Brain microvascular endothelial cell (primary cell): Measurements from ENCODE around the gene ETV5.

ENCODE experiments used
- DNase-seq: peaks from one replicate; pipeline ENCODE4 v3.0.0-alpha.2; 2020
- H3K27ac ChIP-seq: fragments of 250-450 bp; sonication (Bioruptor Pico); 2 replicates; pipeline ENCODE4 v1.5.1; 2020; ENCODE audit warnings: mild to moderate bottlenecking, moderate library complexity
- H3K27me3 ChIP-seq: fragments of 250-450 bp; sonication (Bioruptor Pico); replicated peaks from 2 replicates; pipeline ENCODE4 v1.5.1; 2020; ENCODE audit warnings: mild to moderate bottlenecking
- H3K36me3 ChIP-seq: fragments of 250-450 bp; sonication (Bioruptor Pico); replicated peaks from 2 replicates; pipeline ENCODE4 v1.5.1; 2020; ENCODE audit warnings: mild to moderate bottlenecking
- H3K4me3 ChIP-seq: 2 replicates; pipeline ENCODE4 v1.5.1; 2011; ENCODE audit warnings: low read depth, mild to moderate bottlenecking, control low read depth, low read length, moderate library complexity
- in situ Hi-C: cut with HindIII; loops from 2 replicates; pipeline ENCODE4 v1.10.0; 2017; ENCODE audit warnings: low sequenced_read_pairs, low pct_ligation_motif_present
- TF ChIP-seq, protein P1 (sequence below): IDR thresholded peaks from 2 replicates; pipeline ENCODE4 v1.5.1; 2011; ENCODE audit warnings: low read depth, mild to moderate bottlenecking, moderate library complexity, low read length, control low read depth, inconsistent platforms; ENCODE audit errors: missing control alignments

ETV5 gene

DNA sequence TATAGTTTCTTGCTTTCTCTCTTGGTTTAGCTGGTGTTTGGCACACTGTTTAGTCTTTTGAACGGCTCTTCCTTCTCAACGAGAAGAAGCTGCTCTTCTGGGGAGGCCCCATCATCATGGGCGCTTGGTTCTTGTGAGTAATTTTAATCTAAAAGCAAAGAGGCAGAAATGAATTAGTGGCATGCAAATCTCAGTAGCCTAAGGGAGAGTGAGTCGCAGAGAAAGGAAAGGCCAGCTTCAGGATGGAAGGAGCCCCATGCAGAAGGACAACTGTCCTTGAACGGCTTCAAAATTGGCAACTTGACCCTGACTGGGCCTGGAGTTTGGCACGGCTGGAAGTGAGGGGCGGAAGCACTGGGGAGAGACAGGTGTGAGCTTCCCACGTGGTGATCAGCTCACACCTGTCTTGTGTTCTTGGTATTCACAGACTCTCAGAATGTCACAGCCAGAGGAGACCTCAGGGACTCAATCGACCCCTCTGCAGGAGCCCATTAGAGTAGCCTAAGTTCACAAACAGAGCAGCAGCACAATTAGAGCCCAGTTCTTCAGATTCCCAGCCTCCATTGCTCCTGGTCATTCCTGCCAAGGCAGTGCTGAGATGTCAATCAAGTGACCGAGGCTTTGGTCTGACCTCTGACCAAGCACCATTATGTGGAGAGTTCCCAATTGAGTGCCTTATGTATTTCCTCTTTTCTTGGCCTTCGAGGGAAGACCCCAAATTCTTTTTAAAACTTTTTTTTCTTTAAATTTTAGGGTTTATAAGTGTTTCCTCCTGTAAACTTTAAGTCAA is 41.3 kb upstream of the ETV5 start:
- no peak overlapping the region for H3K4me3 ChIP-seq
- H3K36me3 ChIP-seq: no peaks in the 10 kb centered on the region
- in situ Hi-C loops: no loop called here
- no peak for DNase-seq
- no peaks in the 10 kb centered on the region for H3K27me3 ChIP-seq
- no peak overlapping the region for H3K27ac ChIP-seq
- TF ChIP-seq, protein P1, sequence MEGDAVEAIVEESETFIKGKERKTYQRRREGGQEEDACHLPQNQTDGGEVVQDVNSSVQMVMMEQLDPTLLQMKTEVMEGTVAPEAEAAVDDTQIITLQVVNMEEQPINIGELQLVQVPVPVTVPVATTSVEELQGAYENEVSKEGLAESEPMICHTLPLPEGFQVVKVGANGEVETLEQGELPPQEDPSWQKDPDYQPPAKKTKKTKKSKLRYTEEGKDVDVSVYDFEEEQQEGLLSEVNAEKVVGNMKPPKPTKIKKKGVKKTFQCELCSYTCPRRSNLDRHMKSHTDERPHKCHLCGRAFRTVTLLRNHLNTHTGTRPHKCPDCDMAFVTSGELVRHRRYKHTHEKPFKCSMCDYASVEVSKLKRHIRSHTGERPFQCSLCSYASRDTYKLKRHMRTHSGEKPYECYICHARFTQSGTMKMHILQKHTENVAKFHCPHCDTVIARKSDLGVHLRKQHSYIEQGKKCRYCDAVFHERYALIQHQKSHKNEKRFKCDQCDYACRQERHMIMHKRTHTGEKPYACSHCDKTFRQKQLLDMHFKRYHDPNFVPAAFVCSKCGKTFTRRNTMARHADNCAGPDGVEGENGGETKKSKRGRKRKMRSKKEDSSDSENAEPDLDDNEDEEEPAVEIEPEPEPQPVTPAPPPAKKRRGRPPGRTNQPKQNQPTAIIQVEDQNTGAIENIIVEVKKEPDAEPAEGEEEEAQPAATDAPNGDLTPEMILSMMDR: no peak

DNA sequence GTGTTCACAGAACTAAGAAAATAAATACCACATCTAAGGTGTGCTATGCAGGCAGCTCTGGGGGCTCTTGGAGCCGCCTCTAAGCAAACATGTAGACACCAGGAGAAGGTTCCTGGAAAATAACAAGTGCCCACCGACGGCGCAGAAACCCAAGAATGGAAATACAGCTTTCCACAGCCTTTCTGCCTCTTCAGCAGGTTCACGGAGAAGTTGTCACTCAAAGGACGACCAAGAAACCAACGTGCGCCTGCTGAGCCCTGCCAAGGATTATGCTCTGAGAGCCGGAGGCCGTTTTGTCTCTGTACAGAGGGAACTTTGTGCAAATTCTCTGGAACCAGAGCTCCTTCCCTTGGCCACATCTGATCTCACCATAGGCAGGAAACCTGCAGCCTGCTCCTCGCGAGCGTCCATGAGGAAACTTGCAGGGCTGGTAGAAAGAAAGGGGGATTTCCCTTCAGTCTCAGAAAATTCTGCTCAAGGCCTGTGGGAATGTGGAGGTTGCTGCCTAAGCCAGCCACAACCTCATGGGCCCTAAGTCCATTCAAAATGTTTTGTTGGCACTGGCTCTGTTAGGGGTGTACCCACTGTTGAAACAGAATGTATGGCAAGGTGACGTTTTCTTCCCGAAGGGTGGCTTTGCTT is 40.6 kb upstream of the ETV5 start:
- in situ Hi-C loops: no loop called here
- no peak overlapping the region for H3K27ac ChIP-seq
- DNase-seq: no peak
- TF ChIP-seq, protein P1: no peak
- no peaks in the 10 kb centered on the region for H3K36me3 ChIP-seq
- H3K4me3 ChIP-seq: no peak overlapping the region
- no peaks in the 10 kb centered on the region for H3K27me3 ChIP-seq

- TF ChIP-seq, protein P1: no peak
- no peak overlapping the region for H3K27ac ChIP-seq
- in situ Hi-C loops: no loop called here
Observed at GRCh38 chr3:186144257-186144656, 35.4 kb upstream of the ETV5 start.

DNA sequence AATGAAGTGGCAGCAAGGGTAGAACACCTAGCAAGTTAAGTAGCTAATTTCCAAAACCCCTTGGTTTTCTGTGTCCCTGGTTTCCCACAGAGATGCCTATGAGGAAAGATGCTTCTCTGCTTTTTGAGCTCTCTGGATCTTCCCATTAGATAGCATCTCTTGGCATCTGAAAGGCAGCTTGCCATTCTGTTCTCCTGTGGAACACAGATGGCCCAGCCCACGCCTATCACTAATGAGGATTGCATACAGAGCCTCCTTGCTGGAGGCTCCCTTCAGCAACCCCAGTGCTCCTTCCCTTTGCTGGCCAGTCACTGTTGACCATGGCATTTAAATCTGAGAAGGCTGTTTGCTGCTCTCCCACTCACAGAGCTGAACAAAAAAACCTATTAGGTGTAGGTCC is 34.4 kb upstream of the ETV5 start:
- Histone ChIP-seq H3K36me3 (no peaks in the 10 kb centered on the region), H3K4me3 (no peak overlapping the region), H3K27me3 (no peaks in the 10 kb centered on the region), H3K27ac (no peak overlapping the region)
- no peak for DNase-seq
- TF ChIP-seq, protein P1: no peak
- in situ Hi-C loops: no loop called here

More at GRCh38 chr3:186144257-186144656, 35.4 kb upstream of the ETV5 start:
- H3K27me3 ChIP-seq: no peaks in the 10 kb centered on the region
- DNase-seq: no peak
- H3K4me3 ChIP-seq: no peak overlapping the region
- no peaks in the 10 kb centered on the region for H3K36me3 ChIP-seq

DNA sequence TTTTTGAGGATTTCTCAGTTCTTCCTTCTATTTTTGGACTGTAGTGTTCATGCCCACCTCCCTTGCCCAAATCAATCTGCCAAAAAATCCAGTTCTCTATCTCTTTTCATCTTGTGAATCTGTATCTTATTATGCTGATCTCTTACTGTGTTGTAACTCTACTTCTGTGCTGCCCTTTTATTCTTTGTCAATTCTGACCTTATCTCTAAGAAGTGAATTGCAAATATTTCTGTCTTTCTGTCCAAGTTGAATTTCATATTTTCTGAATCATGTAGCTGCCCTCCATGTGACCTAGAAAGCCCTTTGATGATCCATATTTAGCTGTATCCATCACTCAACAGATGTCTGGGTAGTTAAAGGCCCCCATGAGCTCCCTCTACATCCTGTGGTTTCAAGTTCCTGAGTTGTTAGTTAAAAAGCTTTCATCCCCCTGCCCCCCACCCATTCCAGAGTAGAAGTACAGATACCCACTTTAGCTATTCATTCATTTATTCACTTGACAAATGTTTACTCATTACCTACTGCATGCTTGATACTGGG is 33.6 kb upstream of the ETV5 start:
- no peak overlapping the region for H3K27ac ChIP-seq
- DNase-seq: peak; percentile 21
- no peaks in the 10 kb centered on the region for H3K36me3 ChIP-seq
- TF ChIP-seq, protein P1: no peak
- H3K4me3 ChIP-seq: no peak overlapping the region
- H3K27me3 ChIP-seq: no peaks in the 10 kb centered on the region
- in situ Hi-C loops: no loop called here
